ENCODE data around the gene RNASEH1. TPM values are rescaled to one million over a fixed set of nuclear protein-coding genes. Genes with fewer than 3 reads are reported as not detected.

The RNASEH1 gene
- total and polyA plus RNA-seq, 2 experiments from 2014 or later, result 15.3 to 25.6 TPM

GRCh38 chr2:3598912-3599854, 41.0 kb upstream of the RNASEH1 start:
- 90% methylated on average over 22 of the region's 22 CpGs for WGBS (ENCODE audit: low lambda C conversion rate, missing lambda C conversion rate)
- H2AFZ ChIP-seq, result no peak overlapping the region
- TF ChIP-seq EZH2phosphoT487 (IDR thresholded peaks at IDR 0.05; ENCODE audit: low read depth, severe bottlenecking, unreplicated experiment) (no peak), CTCF (IDR thresholded peaks at IDR 0.05; ENCODE audit: poor library complexity) (no peak), EZH2 (IDR thresholded peaks at IDR 0.05; ENCODE audit: borderline replicate concordance) (no peak)
- no peak for DNase-seq (ENCODE audit: low spot score)
- no peak overlapping the region for H3K27ac ChIP-seq
- H3K4me1 ChIP-seq (ENCODE audit: insufficient read depth), result peaks cover 6% of the 10 kb centered on the region
- H3K36me3 ChIP-seq (replicated peaks; ENCODE audit: insufficient read depth, low read depth), result no peaks in the 10 kb centered on the region
- H3K9me3 ChIP-seq (ENCODE audit: low read depth), result no peaks in the 10 kb centered on the region
- no peak overlapping the region for H3K4me2 ChIP-seq
- no peaks in the 10 kb centered on the region for H3K9me2 ChIP-seq (replicated peaks; ENCODE audit: insufficient read depth)
- H3K79me2 ChIP-seq, result no peaks in the 10 kb centered on the region
- no peaks in the 10 kb centered on the region for H4K20me1 ChIP-seq (ENCODE audit: insufficient read depth, poor library complexity, severe bottlenecking)
- no peak overlapping the region for H3K4me3 ChIP-seq
- H3K27me3 ChIP-seq, result no peaks in the 10 kb centered on the region

- no peak for DNase-seq (ENCODE audit: low spot score)
- no peak overlapping the region for H2AFZ ChIP-seq
- H3K4me1 ChIP-seq (ENCODE audit: insufficient read depth), result peaks cover 6% of the 10 kb centered on the region
- no peaks in the 10 kb centered on the region for H3K27me3 ChIP-seq
- TF ChIP-seq CTCF (IDR thresholded peaks at IDR 0.05; ENCODE audit: poor library complexity) (no peak), EZH2phosphoT487 (IDR thresholded peaks at IDR 0.05; ENCODE audit: low read depth, severe bottlenecking, unreplicated experiment) (no peak), EZH2 (IDR thresholded peaks at IDR 0.05; ENCODE audit: borderline replicate concordance) (no peak)
- no peaks in the 10 kb centered on the region for H4K20me1 ChIP-seq (ENCODE audit: insufficient read depth, poor library complexity, severe bottlenecking)
- no peaks in the 10 kb centered on the region for H3K36me3 ChIP-seq (replicated peaks; ENCODE audit: insufficient read depth, low read depth)
- H3K4me2 ChIP-seq, result no peak overlapping the region
- no peak overlapping the region for H3K27ac ChIP-seq
- no peaks in the 10 kb centered on the region for H3K9me2 ChIP-seq (replicated peaks; ENCODE audit: insufficient read depth)
- H3K4me3 ChIP-seq, result no peak overlapping the region
- no peaks in the 10 kb centered on the region for H3K9me3 ChIP-seq (ENCODE audit: low read depth)
- no peaks in the 10 kb centered on the region for H3K79me2 ChIP-seq
- 86% methylated on average over 22 of the region's 22 CpGs for WGBS (ENCODE audit: low lambda C conversion rate, missing lambda C conversion rate)
Observed at GRCh38 chr2:3598197-3598910, 40.2 kb upstream of the RNASEH1 start.

- peaks cover 6% of the 10 kb centered on the region for H3K4me1 ChIP-seq (ENCODE audit: insufficient read depth)
- no peaks in the 10 kb centered on the region for H3K27me3 ChIP-seq
- WGBS (ENCODE audit: low lambda C conversion rate, missing lambda C conversion rate), result 74% methylated on average over 6 of the region's 6 CpGs
- H3K9me3 ChIP-seq (ENCODE audit: low read depth), result no peaks in the 10 kb centered on the region
- TF ChIP-seq EZH2 (IDR thresholded peaks at IDR 0.05; ENCODE audit: borderline replicate concordance), result no peak
- no peaks in the 10 kb centered on the region for H4K20me1 ChIP-seq (ENCODE audit: insufficient read depth, poor library complexity, severe bottlenecking)
- no peaks in the 10 kb centered on the region for H3K79me2 ChIP-seq
- no peaks in the 10 kb centered on the region for H3K36me3 ChIP-seq (replicated peaks; ENCODE audit: insufficient read depth, low read depth)
- H2AFZ ChIP-seq, result no peak overlapping the region
- no peaks in the 10 kb centered on the region for H3K9me2 ChIP-seq (replicated peaks; ENCODE audit: insufficient read depth)
- no peak for DNase-seq (ENCODE audit: low spot score)
- H3K4me3 ChIP-seq, result no peak overlapping the region
- H3K4me2 ChIP-seq, result no peak overlapping the region
- H3K27ac ChIP-seq, result no peak overlapping the region
Observed at GRCh38 chr2:3597567-3597966, 39.4 kb upstream of the RNASEH1 start.
